Natural killer cell (primary cell): ENCODE data around the gene SEC22C. TPM values are rescaled to one million over a fixed set of nuclear protein-coding genes. Genes with fewer than 3 reads are reported as not detected.

Experiments used
- ATAC-seq, 3 donors: fragments of 150-1000 bp in 2 of 3; fragments of 200-7000 bp in 1 of 3; cut with Tn5 transposase; 1 replicate in 1 of 3; 2 replicates in 2 of 3; pipeline ENCODE4 v1.10.0; 2021; ENCODE audit warnings: mild to moderate bottlenecking in 2 of 3, moderate library complexity in 2 of 3
- DNase-seq, 2 donors: peaks; one replicate each; pipeline versions ENCODE4 v3.0.0 to v3.0.0-alpha.2; 2013 to 2021; ENCODE audit warnings: mixed read lengths in 1 of 2
- H3K27ac ChIP-seq: one replicate; pipeline ENCODE4 v1.5.1; 2013; ENCODE audit warnings: mild to moderate bottlenecking, low read length
- H3K27me3 ChIP-seq: one replicate; pipeline ENCODE4 v1.6.1; 2013; ENCODE audit warnings: low read length; ENCODE audit not compliant: control insufficient read depth, insufficient read depth
- H3K36me3 ChIP-seq: one replicate; pipeline ENCODE4 v1.6.1; 2013; ENCODE audit warnings: low read length; ENCODE audit not compliant: control insufficient read depth, insufficient read depth
- H3K4me1 ChIP-seq: one replicate; pipeline ENCODE4 v1.6.1; 2013; ENCODE audit warnings: low read length; ENCODE audit not compliant: control insufficient read depth, insufficient read depth
- H3K4me3 ChIP-seq: one replicate; pipeline ENCODE4 v1.5.1; 2013; ENCODE audit warnings: low read length
- H3K9me3 ChIP-seq: one replicate; pipeline ENCODE4 v1.6.1; 2013; ENCODE audit warnings: low read length; ENCODE audit not compliant: control insufficient read depth, insufficient read depth
- H3K27ac Mint-ChIP-seq, 2 donors: one replicate each; pipeline ENCODE4 v1.8.0; 2022; ENCODE audit warnings: mild to moderate bottlenecking in 2 of 2, mixed read lengths in 2 of 2, moderate library complexity in 1 of 2
- H3K27me3 Mint-ChIP-seq, 2 donors: one replicate each; pipeline ENCODE4 v1.8.0; 2022; ENCODE audit warnings: low read depth in 2 of 2, mixed read lengths in 2 of 2
- H3K36me3 Mint-ChIP-seq: one replicate; pipeline ENCODE4 v1.8.0; 2022; ENCODE audit warnings: mixed read lengths
- H3K4me1 Mint-ChIP-seq, 2 donors: one replicate each; pipeline ENCODE4 v1.8.0; 2022; ENCODE audit warnings: mixed read lengths in 2 of 2
- H3K4me3 Mint-ChIP-seq: one replicate; pipeline ENCODE4 v1.8.0; 2022; ENCODE audit warnings: mild to moderate bottlenecking, moderate library complexity, mixed read lengths
- H3K9me3 Mint-ChIP-seq, 2 donors: one replicate each; pipeline ENCODE4 v1.8.0; 2022; ENCODE audit warnings: mixed read lengths in 2 of 2
- WGBS: methylation state at CpG from one replicate; pipeline ENCODE4 v1.1.7; 2013; ENCODE audit warnings: missing lambda C conversion rate; ENCODE audit not compliant: insufficient coverage; 5-methylcytosine and 5-hydroxymethylcytosine counted together
- intact Hi-C: fragments of 100-400 bp; cut with micrococcal nuclease; formaldehyde crosslinking; loops from one replicate; pipeline ENCODE4 v1.14.2; 2022
- total RNA-seq, 4 donors: library from RNA; stranded (reverse); fragments of 120-200 nt in 1 of 4; gene quantifications; one replicate each; pipeline versions ENCODE4 v1.2.3 to v1.2.4, GENCODE V29; 2013 to 2022
- TF ChIP-seq, protein P1 (sequence below): fragments of 200-600 bp; IDR thresholded peaks from one replicate; pipeline ENCODE4 v1.8.0; 2022; ENCODE audit warnings: antibody characterized with exemption

Gene SEC22C
- total RNA-seq, 3 donors from 2014 or later (not counting 1 experiment from before 2014, with no cell fraction given): 51.3 to 60.4 (median 55.9) TPM

GRCh38 chr3:42498791-42499477, 82.8 kb downstream of the SEC22C start:
- H3K36me3 Mint-ChIP-seq: no peaks in the 10 kb centered on the region
- H3K4me1 Mint-ChIP-seq: peaks cover 10 to 18% of the 10 kb centered on the region in 2 donors
- peak in 1 of 2 donors; percentile 6 for DNase-seq
- no peaks in the 10 kb centered on the region for H3K9me3 ChIP-seq
- no peak for ATAC-seq
- TF ChIP-seq, protein P1, sequence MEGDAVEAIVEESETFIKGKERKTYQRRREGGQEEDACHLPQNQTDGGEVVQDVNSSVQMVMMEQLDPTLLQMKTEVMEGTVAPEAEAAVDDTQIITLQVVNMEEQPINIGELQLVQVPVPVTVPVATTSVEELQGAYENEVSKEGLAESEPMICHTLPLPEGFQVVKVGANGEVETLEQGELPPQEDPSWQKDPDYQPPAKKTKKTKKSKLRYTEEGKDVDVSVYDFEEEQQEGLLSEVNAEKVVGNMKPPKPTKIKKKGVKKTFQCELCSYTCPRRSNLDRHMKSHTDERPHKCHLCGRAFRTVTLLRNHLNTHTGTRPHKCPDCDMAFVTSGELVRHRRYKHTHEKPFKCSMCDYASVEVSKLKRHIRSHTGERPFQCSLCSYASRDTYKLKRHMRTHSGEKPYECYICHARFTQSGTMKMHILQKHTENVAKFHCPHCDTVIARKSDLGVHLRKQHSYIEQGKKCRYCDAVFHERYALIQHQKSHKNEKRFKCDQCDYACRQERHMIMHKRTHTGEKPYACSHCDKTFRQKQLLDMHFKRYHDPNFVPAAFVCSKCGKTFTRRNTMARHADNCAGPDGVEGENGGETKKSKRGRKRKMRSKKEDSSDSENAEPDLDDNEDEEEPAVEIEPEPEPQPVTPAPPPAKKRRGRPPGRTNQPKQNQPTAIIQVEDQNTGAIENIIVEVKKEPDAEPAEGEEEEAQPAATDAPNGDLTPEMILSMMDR: no peak
- no peak overlapping the region for H3K27ac Mint-ChIP-seq
- no peaks in the 10 kb centered on the region for H3K9me3 Mint-ChIP-seq
- H3K27me3 Mint-ChIP-seq: peaks cover 35 to 40% of the 10 kb centered on the region in 2 donors
- H3K27ac ChIP-seq: no peak overlapping the region
- H3K4me1 ChIP-seq: peaks cover 26% of the 10 kb centered on the region
- 87% methylated on average over 11 of the region's 13 CpGs for WGBS
- H3K4me3 Mint-ChIP-seq: no peak overlapping the region
- intact Hi-C loops: no loop called here
- H3K4me3 ChIP-seq: no peak overlapping the region
- H3K36me3 ChIP-seq: no peaks in the 10 kb centered on the region
- H3K27me3 ChIP-seq: peaks cover 3% of the 10 kb centered on the region

DNA sequence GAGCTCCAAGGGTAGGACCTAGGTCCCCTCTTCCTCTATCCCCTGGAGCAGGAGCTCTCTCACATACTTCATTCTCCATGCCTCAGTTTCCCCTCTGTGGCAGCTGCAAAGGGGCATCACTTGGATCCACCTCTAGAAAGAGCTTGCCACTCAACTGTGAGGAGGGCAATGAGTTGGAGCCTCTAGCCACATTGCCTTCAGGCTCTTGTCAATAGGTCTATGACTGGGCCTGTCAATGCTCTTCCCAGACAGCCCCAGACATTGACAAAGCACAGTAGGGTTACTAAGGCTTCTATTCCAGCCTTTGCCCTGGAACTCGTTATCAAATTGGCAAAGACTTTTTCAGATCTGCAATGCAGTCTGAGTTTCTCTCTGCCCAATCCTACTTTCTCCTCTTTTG, 83.7 kb downstream of the SEC22C start:
- Mint-ChIP-seq H3K36me3 (no peaks in the 10 kb centered on the region), H3K27me3 (peaks cover 35 to 40% of the 10 kb centered on the region in 2 donors), H3K4me1 (peaks cover 10 to 18% of the 10 kb centered on the region in 2 donors), H3K9me3 (no peaks in the 10 kb centered on the region), H3K27ac (no peak overlapping the region), H3K4me3 (no peak overlapping the region)
- WGBS: 67% methylated on average over 1 of the region's 1 CpG
- H3K4me1 ChIP-seq: peaks cover 17% of the 10 kb centered on the region
- no peak overlapping the region for H3K4me3 ChIP-seq
- H3K9me3 ChIP-seq: no peaks in the 10 kb centered on the region
- no peaks in the 10 kb centered on the region for H3K36me3 ChIP-seq
- peaks cover 3% of the 10 kb centered on the region for H3K27me3 ChIP-seq
- peak in 1 of 2 donors; percentile 4 for DNase-seq
- no peak for ATAC-seq
- TF ChIP-seq, protein P1: no peak
- intact Hi-C loops: no loop called here
- H3K27ac ChIP-seq: no peak overlapping the region

Other genes with a start within 250 kb of the SEC22C start
- gene LYZL4, start 171.4 kb downstream of the SEC22C start, total RNA-seq: not detected
- gene VIPR1, start 79.3 kb downstream of the SEC22C start, total RNA-seq: 1 to 10 TPM; 2.3 to 3.1 (median 2.4) TPM
- 10 to 100 TPM; 33.5 to 47.6 (median 33.9) TPM for gene SS18L2, start 8.9 kb upstream of the SEC22C start, total RNA-seq
- 100 to 1,000 TPM; 212 to 252 (median 217) TPM for gene NKTR, start 18.7 kb upstream of the SEC22C start, total RNA-seq
- gene ZBTB47, start 71.7 kb upstream of the SEC22C start, total RNA-seq: 1 to 10 TPM; 2.1 to 3.0 (median 3.0) TPM
- not detected for gene KLHL40, start 103.6 kb upstream of the SEC22C start, total RNA-seq
- gene HHATL, start 120.8 kb upstream of the SEC22C start, total RNA-seq: not detected
- under 1 TPM; 0.35 to 0.88 (median 0.47) TPM for gene CCDC13, start 191.3 kb upstream of the SEC22C start, total RNA-seq
- gene HIGD1A, start 222.5 kb upstream of the SEC22C start, total RNA-seq: 10 to 100 TPM; 24.5 to 28.5 (median 28.2) TPM
- gene ACKR2, start 227.5 kb upstream of the SEC22C start, total RNA-seq: under 1 TPM; 0.56 to 0.95 (median 0.72) TPM